Measurements from ENCODE around the gene BCKDHA.

Gene BCKDHA

GRCh38 chr19:41384351-41384750, 13.3 kb upstream of the BCKDHA start:
- H3K27ac ChIP-seq = no peak overlapping the region
- H3K4me3 ChIP-seq (ENCODE audit: low read depth, low read length) = no peak overlapping the region
- no peak for DNase-seq
- in situ Hi-C loops (cut with HindIII; ENCODE audit: low pct_ligation_motif_present, low sequenced_read_pairs) = no loop called here
- peaks cover 7% of the 10 kb centered on the region for H3K36me3 ChIP-seq (replicated peaks)
- TF ChIP-seq CTCF (IDR thresholded peaks at IDR 0.05; ENCODE audit: low read depth, low read length, missing control alignments) = no peak
- no peaks in the 10 kb centered on the region for H3K27me3 ChIP-seq (replicated peaks)

- in situ Hi-C loops (cut with HindIII; ENCODE audit: low pct_ligation_motif_present, low sequenced_read_pairs) = no loop called here
- Histone ChIP-seq H3K36me3 (replicated peaks) (peaks cover 18% of the 10 kb centered on the region), H3K27ac (no peak overlapping the region), H3K27me3 (replicated peaks) (no peaks in the 10 kb centered on the region), H3K4me3 (ENCODE audit: low read depth, low read length) (no peak overlapping the region)
- DNase-seq = no peak
- TF ChIP-seq CTCF (IDR thresholded peaks at IDR 0.05; ENCODE audit: low read depth, low read length, missing control alignments) = no peak
These were observed 11.2 kb upstream of the BCKDHA start for GRCh38 chr19:41386442-41386841.

GRCh38 chr19:41391618-41392017, 6.0 kb upstream of the BCKDHA start:
- H3K27me3 ChIP-seq (replicated peaks) = no peaks in the 10 kb centered on the region
- no peak overlapping the region for H3K27ac ChIP-seq
- DNase-seq = no peak
- TF ChIP-seq CTCF (IDR thresholded peaks at IDR 0.05; ENCODE audit: low read depth, low read length, missing control alignments) = no peak
- no peak overlapping the region for H3K4me3 ChIP-seq (ENCODE audit: low read depth, low read length)
- H3K36me3 ChIP-seq (replicated peaks) = peaks cover 24% of the 10 kb centered on the region
- in situ Hi-C loops (cut with HindIII; ENCODE audit: low pct_ligation_motif_present, low sequenced_read_pairs) = no loop called here

GRCh38 chr19:41392775-41393174, 4.8 kb upstream of the BCKDHA start:
- no peak for TF ChIP-seq CTCF (IDR thresholded peaks at IDR 0.05; ENCODE audit: low read depth, low read length, missing control alignments)
- Histone ChIP-seq H3K27ac (no peak overlapping the region), H3K36me3 (replicated peaks) (peaks cover 24% of the 10 kb centered on the region), H3K27me3 (replicated peaks) (no peaks in the 10 kb centered on the region), H3K4me3 (ENCODE audit: low read depth, low read length) (no peak overlapping the region)
- in situ Hi-C loops (cut with HindIII; ENCODE audit: low pct_ligation_motif_present, low sequenced_read_pairs) = no loop called here
- no peak for DNase-seq

GRCh38 chr19:41395355-41395754, 2.3 kb upstream of the BCKDHA start:
- H3K36me3 ChIP-seq (replicated peaks) = peaks cover 12% of the 10 kb centered on the region
- in situ Hi-C loops (cut with HindIII; ENCODE audit: low pct_ligation_motif_present, low sequenced_read_pairs) = no loop called here
- H3K27ac ChIP-seq = no peak overlapping the region
- no peaks in the 10 kb centered on the region for H3K27me3 ChIP-seq (replicated peaks)
- no peak overlapping the region for H3K4me3 ChIP-seq (ENCODE audit: low read depth, low read length)
- no peak for DNase-seq
- no peak for TF ChIP-seq CTCF (IDR thresholded peaks at IDR 0.05; ENCODE audit: low read depth, low read length, missing control alignments)

GRCh38 chr19:41398050-41398418, 416 bp downstream of the BCKDHA start:
- DNase-seq = no peak
- in situ Hi-C loops (cut with HindIII; ENCODE audit: low pct_ligation_motif_present, low sequenced_read_pairs) = no loop called here
- Histone ChIP-seq H3K27ac (peak overlapping the region; percentile 96), H3K36me3 (replicated peaks) (no peaks in the 10 kb centered on the region), H3K4me3 (ENCODE audit: low read depth, low read length) (peak overlapping the region; percentile 73), H3K27me3 (replicated peaks) (no peaks in the 10 kb centered on the region)
- no peak for TF ChIP-seq CTCF (IDR thresholded peaks at IDR 0.05; ENCODE audit: low read depth, low read length, missing control alignments)

Measured in brain microvascular endothelial cell (primary cell).